GM21360 (cell line): ENCODE measurements around the gene SLIT3.

Source experiments
- ATAC-seq: cut with Tn5 transposase; IDR thresholded peaks from one replicate; pipeline ENCODE4 v1.9.1; 2021; ENCODE audit warnings: mild to moderate bottlenecking, moderate library complexity; ENCODE audit not compliant: unreplicated experiment

Gene SLIT3

GRCh38 chr5:168790002-168790635, 510.8 kb downstream of the SLIT3 start:
- no peak for ATAC-seq

GRCh38 chr5:168788786-168789185, 512.2 kb downstream of the SLIT3 start:
- no peak for ATAC-seq

- no peak for ATAC-seq
Measured at GRCh38 chr5:168788107-168788506, 512.8 kb downstream of the SLIT3 start.

GRCh38 chr5:168786147-168786546, 514.8 kb downstream of the SLIT3 start:
- ATAC-seq, result no peak

GRCh38 chr5:168784454-168784853, 516.5 kb downstream of the SLIT3 start:
- no peak for ATAC-seq

GRCh38 chr5:168781941-168782571, 518.9 kb downstream of the SLIT3 start:
- no peak for ATAC-seq

- no peak for ATAC-seq
Measured at GRCh38 chr5:168780888-168781287, 520.1 kb downstream of the SLIT3 start.

- ATAC-seq, result no peak
Measured at GRCh38 chr5:168779333-168779732, 521.6 kb downstream of the SLIT3 start.

- no peak for ATAC-seq
Measured at GRCh38 chr5:168778536-168778935, 522.4 kb downstream of the SLIT3 start.

GRCh38 chr5:168777651-168778050, 523.3 kb downstream of the SLIT3 start:
- no peak for ATAC-seq

- ATAC-seq, result no peak
Measured at GRCh38 chr5:168776070-168776469, 524.9 kb downstream of the SLIT3 start.

GRCh38 chr5:168773226-168773625, 527.7 kb downstream of the SLIT3 start:
- no peak for ATAC-seq

- no peak for ATAC-seq
Measured at GRCh38 chr5:168772316-168772961, 528.5 kb downstream of the SLIT3 start.

GRCh38 chr5:168771678-168772077, 529.3 kb downstream of the SLIT3 start:
- no peak for ATAC-seq

GRCh38 chr5:168770996-168771395, 529.9 kb downstream of the SLIT3 start:
- no peak for ATAC-seq

- no peak for ATAC-seq
Measured at GRCh38 chr5:168770036-168770498, 530.9 kb downstream of the SLIT3 start.

GRCh38 chr5:168768172-168768571, 532.8 kb downstream of the SLIT3 start:
- ATAC-seq, result no peak

GRCh38 chr5:168766426-168766700, 534.6 kb downstream of the SLIT3 start:
- ATAC-seq, result no peak

GRCh38 chr5:168765551-168766425, 535.2 kb downstream of the SLIT3 start:
- ATAC-seq, result no peak

- ATAC-seq, result no peak
Measured at GRCh38 chr5:168765086-168765550, 535.8 kb downstream of the SLIT3 start.
